H9 (cell line): ENCODE measurements around the gene CHAF1A. TPM values are rescaled to one million over a fixed set of nuclear protein-coding genes. Genes with fewer than 3 reads are reported as not detected.

Experiments used
- DNase-seq: peaks from one replicate; pipeline ENCODE4 v3.0.0-alpha.2; 2017
- H2AFZ ChIP-seq: one replicate; pipeline ENCODE4 v1.6.1; 2013; ENCODE audit warnings: mild to moderate bottlenecking, low read length, control low read depth, moderate library complexity
- H2AK5ac ChIP-seq: 2 replicates; pipeline ENCODE4 v1.6.1; 2013; ENCODE audit warnings: low read length, control low read depth, mixed read lengths; ENCODE audit not compliant: insufficient read length
- H2BK120ac ChIP-seq: one replicate; pipeline ENCODE4 v1.6.1; 2013; ENCODE audit warnings: low read depth, mild to moderate bottlenecking, low read length, control low read depth, inconsistent platforms; ENCODE audit not compliant: poor library complexity, severe bottlenecking
- H2BK12ac ChIP-seq: 2 replicates; pipeline ENCODE4 v1.6.1; 2013; ENCODE audit warnings: low read length, control low read depth, mixed read lengths, low read depth; ENCODE audit not compliant: insufficient read length
- H2BK15ac ChIP-seq: 2 replicates; pipeline ENCODE4 v1.6.1; 2013; ENCODE audit warnings: low read depth, low read length, control low read depth
- H2BK20ac ChIP-seq: one replicate; pipeline ENCODE4 v1.6.1; 2013; ENCODE audit warnings: low read depth, mild to moderate bottlenecking, low read length, control low read depth, inconsistent platforms; ENCODE audit not compliant: poor library complexity, severe bottlenecking
- H2BK5ac ChIP-seq: 2 replicates; pipeline ENCODE4 v1.6.1; 2013; ENCODE audit warnings: low read length, control low read depth, mixed read lengths; ENCODE audit not compliant: insufficient read length
- H3K14ac ChIP-seq: 2 replicates; pipeline ENCODE4 v1.6.1; 2013; ENCODE audit warnings: low read length, control low read depth; ENCODE audit not compliant: insufficient read depth
- H3K18ac ChIP-seq: 2 replicates; pipeline ENCODE4 v1.6.1; 2013; ENCODE audit warnings: low read depth, mild to moderate bottlenecking, mixed read lengths, low read length, control low read depth; ENCODE audit not compliant: insufficient read length
- H3K23ac ChIP-seq: 2 replicates; pipeline ENCODE4 v1.6.1; 2013; ENCODE audit warnings: low read length, control low read depth, mixed read lengths, low read depth; ENCODE audit not compliant: insufficient read length
- H3K23me2 ChIP-seq: 2 replicates; pipeline ENCODE4 v1.6.1; 2013; ENCODE audit warnings: low read depth, mild to moderate bottlenecking, mixed read lengths, low read length, control low read depth; ENCODE audit not compliant: insufficient read length, poor library complexity, severe bottlenecking
- H3K27ac ChIP-seq: 2 replicates; pipeline ENCODE4 v1.5.1; 2013; ENCODE audit warnings: low read length, control low read depth, mixed read lengths, low read depth; ENCODE audit not compliant: insufficient read length
- H3K27me3 ChIP-seq: 2 replicates; pipeline ENCODE4 v1.6.1; 2013; ENCODE audit warnings: low read length, control low read depth, inconsistent platforms; ENCODE audit not compliant: insufficient read depth
- H3K4ac ChIP-seq: 2 replicates; pipeline ENCODE4 v1.6.1; 2013; ENCODE audit warnings: low read depth, mild to moderate bottlenecking, control low read depth, inconsistent platforms, low read length, moderate library complexity
- H3K4me1 ChIP-seq: 2 replicates; pipeline ENCODE4 v1.6.1; 2013; ENCODE audit warnings: low read length, control low read depth, inconsistent platforms; ENCODE audit not compliant: insufficient read depth
- H3K4me2 ChIP-seq: 2 replicates; pipeline ENCODE4 v1.6.1; 2013; ENCODE audit warnings: low read length, control low read depth, mixed read lengths; ENCODE audit not compliant: insufficient read length, insufficient read depth
- H3K56ac ChIP-seq: 2 replicates; pipeline ENCODE4 v1.6.1; 2013; ENCODE audit warnings: low read depth, mild to moderate bottlenecking, mixed read lengths, low read length, control low read depth; ENCODE audit not compliant: insufficient read length
- H3K79me1 ChIP-seq: 2 replicates; pipeline ENCODE4 v1.6.1; 2013; ENCODE audit warnings: low read depth, mild to moderate bottlenecking, moderate library complexity, low read length, control low read depth, inconsistent platforms; ENCODE audit not compliant: insufficient read depth, poor library complexity, severe bottlenecking
- H3K79me2 ChIP-seq: 2 replicates; pipeline ENCODE4 v1.6.1; 2013; ENCODE audit warnings: low read length, control low read depth, inconsistent platforms; ENCODE audit not compliant: insufficient read depth
- H3K9ac ChIP-seq: 2 replicates; pipeline ENCODE4 v1.6.1; 2013; ENCODE audit warnings: low read length, control low read depth, mixed read lengths; ENCODE audit not compliant: insufficient read length; ENCODE audit errors: extremely low read depth
- H3K9me3 ChIP-seq: one replicate; pipeline ENCODE4 v1.6.1; 2013; ENCODE audit warnings: low read depth, low read length, inconsistent platforms; ENCODE audit not compliant: control insufficient read depth
- H3T11ph ChIP-seq: one replicate; pipeline ENCODE4 v1.6.1; 2013; ENCODE audit warnings: mild to moderate bottlenecking, low read length, control low read depth, inconsistent platforms
- H4K20me1 ChIP-seq: one replicate; pipeline ENCODE4 v1.6.1; 2013; ENCODE audit not compliant: control insufficient read depth, insufficient read length, insufficient read depth
- H4K5ac ChIP-seq: 2 replicates; pipeline ENCODE4 v1.6.1; 2013; ENCODE audit warnings: low read depth, mild to moderate bottlenecking, mixed read lengths, low read length, control low read depth; ENCODE audit not compliant: insufficient read length
- H4K8ac ChIP-seq: replicated peaks from 2 replicates; pipeline ENCODE4 v1.6.1; 2013; ENCODE audit warnings: low read length, control low read depth, mixed read lengths, low read depth; ENCODE audit not compliant: insufficient read length
- H4K91ac ChIP-seq: 2 replicates; pipeline ENCODE4 v1.6.1; 2013; ENCODE audit warnings: low read depth, mild to moderate bottlenecking, moderate library complexity, mixed read lengths, low read length, control low read depth; ENCODE audit not compliant: insufficient read length
- H3K27ac Mint-ChIP-seq, 3 experiments: 2 replicates in 2 of 3; 3 replicates in 1 of 3; pipeline ENCODE4 v1.8.0; 2020 to 2021; ENCODE audit warnings: mixed read lengths in 3 of 3, mild to moderate bottlenecking in 1 of 3, moderate library complexity in 1 of 3
- H3K27me3 Mint-ChIP-seq: 2 replicates; pipeline ENCODE4 v1.8.0; 2021; ENCODE audit warnings: low read depth, mild to moderate bottlenecking, moderate library complexity, mixed read lengths
- H3K36me3 Mint-ChIP-seq, 3 experiments: 2 replicates in 2 of 3; 3 replicates in 1 of 3; pipeline ENCODE4 v1.8.0; 2020 to 2021; ENCODE audit warnings: low read depth in 3 of 3, mixed read lengths in 3 of 3; ENCODE audit not compliant: insufficient read depth in 1 of 3
- H3K4me1 Mint-ChIP-seq, 2 experiments: 2 replicates each; pipeline ENCODE4 v1.8.0; 2020; ENCODE audit warnings: mixed read lengths in 2 of 2
- H3K4me3 Mint-ChIP-seq, 2 experiments: 2 replicates in 1 of 2; 3 replicates in 1 of 2; pipeline ENCODE4 v1.8.0; 2020 to 2021; ENCODE audit warnings: mild to moderate bottlenecking in 2 of 2, mixed read lengths in 2 of 2, moderate library complexity in 1 of 2
- H3K9me3 Mint-ChIP-seq, 2 experiments: 2 replicates in 1 of 2; 3 replicates in 1 of 2; pipeline ENCODE4 v1.8.0; 2020; ENCODE audit warnings: mild to moderate bottlenecking in 2 of 2, mixed read lengths in 2 of 2, moderate library complexity in 1 of 2
- WGBS: extraction: QIAGEN DNeasy Blood & Tissue Kit; methylation state at CpG from one replicate; pipeline ENCODE4 v1.1.7; 2013; ENCODE audit warnings: missing lambda C conversion rate, low lambda C conversion rate, mixed read lengths; ENCODE audit not compliant: insufficient read length; ENCODE audit errors: extremely low coverage; 5-methylcytosine and 5-hydroxymethylcytosine counted together
- total RNA-seq: library from RNA; stranded (reverse); gene quantifications from 2 replicates; pipeline ENCODE4 v1.2.1, GENCODE V29; 2021
- TF ChIP-seq, protein P1 (sequence below): fragments of 200-600 bp; sonication (generic); conservative IDR thresholded peaks from 3 replicates; pipeline ENCODE4 v1.8.0; 2021; ENCODE audit warnings: antibody characterized with exemption, mild to moderate bottlenecking

The CHAF1A gene
- total RNA-seq, 1 experiment from 2014 or later = 143 TPM

DNA sequence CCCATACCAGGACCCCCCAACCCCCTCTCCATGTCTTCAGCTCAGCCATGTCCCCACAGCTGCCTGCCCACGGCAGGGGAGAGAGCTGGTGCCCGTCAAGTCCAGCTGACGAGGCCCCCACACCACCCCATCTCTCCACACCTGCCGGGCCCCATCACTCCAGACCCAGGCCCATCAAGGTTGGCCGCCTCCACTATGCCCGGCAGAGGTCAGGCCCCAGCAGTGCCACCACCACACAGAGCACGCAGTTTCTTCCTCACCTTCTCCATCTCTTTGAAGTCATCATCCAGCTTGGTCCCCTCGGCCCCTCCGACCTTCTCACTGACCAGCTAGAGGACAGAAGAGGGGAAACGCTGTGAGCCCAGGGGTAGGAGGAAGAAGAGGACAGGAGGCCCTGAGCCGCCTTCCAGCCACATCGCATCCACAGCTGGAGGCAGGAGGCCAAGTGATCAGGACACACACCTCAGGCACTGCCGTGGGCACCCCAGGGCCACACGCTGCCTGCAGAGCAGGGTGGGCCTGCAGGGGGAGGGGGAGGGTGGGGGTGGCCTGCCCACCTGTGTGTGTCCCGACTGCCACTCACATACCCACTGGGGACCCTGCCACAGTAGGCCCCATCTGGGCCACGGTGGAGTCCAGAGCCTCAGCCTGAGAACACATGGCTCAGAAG is 35.6 kb upstream of the CHAF1A start:
- no peak overlapping the region; the same call in 1 of the 2 replicates for H3K14ac ChIP-seq

More for the DNA sequence above, 35.6 kb upstream of the CHAF1A start:
- Histone ChIP-seq H2BK5ac (no peak overlapping the region), H3K27me3 (no peaks in the 10 kb centered on the region), H4K8ac (no peak overlapping the region), H2BK20ac (no peak overlapping the region), H3K23me2 (no peaks in the 10 kb centered on the region), H3K4me2 (no peak overlapping the region), H2AFZ (no peak overlapping the region), H3K18ac (no peak overlapping the region), H2BK12ac (no peak overlapping the region), H3K56ac (no peak overlapping the region), H4K91ac (no peak overlapping the region), H4K20me1 (no peaks in the 10 kb centered on the region), H3K79me1 (no peaks in the 10 kb centered on the region), H3K9ac (no peak overlapping the region), H3K4ac (no peak overlapping the region), H2BK15ac (no peak overlapping the region), H3T11ph (no peak overlapping the region), H2AK5ac (no peak overlapping the region), H3K27ac (no peak overlapping the region), H3K23ac (no peak overlapping the region), H4K5ac (no peak overlapping the region), H3K4me1 (no peaks in the 10 kb centered on the region; the same call in 1 of the 2 replicates), H3K79me2 (no peaks in the 10 kb centered on the region), H2BK120ac (no peak overlapping the region), H3K9me3 (no peaks in the 10 kb centered on the region)
- WGBS = no CpG with 5 or more reads among the region's 16 CpGs
- Mint-ChIP-seq H3K36me3 (peaks cover 3 to 27% (median 11%) of the 10 kb centered on the region in 3 experiments; a peak in 5 of 7 replicates), H3K27me3 (peaks cover 6% of the 10 kb centered on the region), H3K4me3 (no peak overlapping the region), H3K9me3 (no peaks in the 10 kb centered on the region), H3K27ac (peak overlapping the region; percentile 20 to 81 (median 67); a peak in 5 of 7 replicates), H3K4me1 (peaks cover 10 to 22% of the 10 kb centered on the region in 2 experiments)
- DNase-seq = no peak
- TF ChIP-seq, protein P1, sequence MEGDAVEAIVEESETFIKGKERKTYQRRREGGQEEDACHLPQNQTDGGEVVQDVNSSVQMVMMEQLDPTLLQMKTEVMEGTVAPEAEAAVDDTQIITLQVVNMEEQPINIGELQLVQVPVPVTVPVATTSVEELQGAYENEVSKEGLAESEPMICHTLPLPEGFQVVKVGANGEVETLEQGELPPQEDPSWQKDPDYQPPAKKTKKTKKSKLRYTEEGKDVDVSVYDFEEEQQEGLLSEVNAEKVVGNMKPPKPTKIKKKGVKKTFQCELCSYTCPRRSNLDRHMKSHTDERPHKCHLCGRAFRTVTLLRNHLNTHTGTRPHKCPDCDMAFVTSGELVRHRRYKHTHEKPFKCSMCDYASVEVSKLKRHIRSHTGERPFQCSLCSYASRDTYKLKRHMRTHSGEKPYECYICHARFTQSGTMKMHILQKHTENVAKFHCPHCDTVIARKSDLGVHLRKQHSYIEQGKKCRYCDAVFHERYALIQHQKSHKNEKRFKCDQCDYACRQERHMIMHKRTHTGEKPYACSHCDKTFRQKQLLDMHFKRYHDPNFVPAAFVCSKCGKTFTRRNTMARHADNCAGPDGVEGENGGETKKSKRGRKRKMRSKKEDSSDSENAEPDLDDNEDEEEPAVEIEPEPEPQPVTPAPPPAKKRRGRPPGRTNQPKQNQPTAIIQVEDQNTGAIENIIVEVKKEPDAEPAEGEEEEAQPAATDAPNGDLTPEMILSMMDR = no peak
